ENCODE measurements around the gene OGDH.
"Not testable (repeated sequence)": the region's sequence is repeated elsewhere in the genome, so short reads cannot be mapped to it uniquely, and the experiment has no call there.

The OGDH gene

DNA sequence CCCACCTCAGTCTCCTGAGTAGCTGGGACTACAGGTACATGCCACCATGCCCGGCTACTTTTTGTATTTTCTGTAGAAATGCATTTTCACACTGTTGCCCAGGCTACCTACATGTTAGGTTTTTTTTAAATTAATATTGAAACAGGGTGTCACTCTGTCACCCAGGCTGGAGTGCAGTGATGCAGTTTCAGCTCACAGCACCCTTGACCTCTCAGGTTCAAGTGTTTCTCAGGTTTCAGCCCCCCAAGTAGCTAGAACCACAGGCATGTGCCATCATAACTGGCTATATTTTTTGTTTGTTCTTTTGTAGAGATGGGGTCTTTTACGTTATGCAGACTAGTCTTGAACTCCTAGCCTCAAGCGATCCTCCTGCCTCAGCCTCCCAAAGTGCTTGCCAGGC lies 109.8 kb downstream of the OGDH start:
- TF ChIP-seq, protein P1, sequence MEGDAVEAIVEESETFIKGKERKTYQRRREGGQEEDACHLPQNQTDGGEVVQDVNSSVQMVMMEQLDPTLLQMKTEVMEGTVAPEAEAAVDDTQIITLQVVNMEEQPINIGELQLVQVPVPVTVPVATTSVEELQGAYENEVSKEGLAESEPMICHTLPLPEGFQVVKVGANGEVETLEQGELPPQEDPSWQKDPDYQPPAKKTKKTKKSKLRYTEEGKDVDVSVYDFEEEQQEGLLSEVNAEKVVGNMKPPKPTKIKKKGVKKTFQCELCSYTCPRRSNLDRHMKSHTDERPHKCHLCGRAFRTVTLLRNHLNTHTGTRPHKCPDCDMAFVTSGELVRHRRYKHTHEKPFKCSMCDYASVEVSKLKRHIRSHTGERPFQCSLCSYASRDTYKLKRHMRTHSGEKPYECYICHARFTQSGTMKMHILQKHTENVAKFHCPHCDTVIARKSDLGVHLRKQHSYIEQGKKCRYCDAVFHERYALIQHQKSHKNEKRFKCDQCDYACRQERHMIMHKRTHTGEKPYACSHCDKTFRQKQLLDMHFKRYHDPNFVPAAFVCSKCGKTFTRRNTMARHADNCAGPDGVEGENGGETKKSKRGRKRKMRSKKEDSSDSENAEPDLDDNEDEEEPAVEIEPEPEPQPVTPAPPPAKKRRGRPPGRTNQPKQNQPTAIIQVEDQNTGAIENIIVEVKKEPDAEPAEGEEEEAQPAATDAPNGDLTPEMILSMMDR (IDR thresholded peaks at IDR 0.05; ENCODE audit: borderline replicate concordance, control extremely low read depth, extremely low read depth, insufficient read depth, missing control alignments) = no peak
- in situ Hi-C loops (cut with MboI; ENCODE audit: low sequenced_read_pairs, unreplicated experiment) = no loop called here
- DNase-seq (ENCODE audit: low spot score) = no peak

DNA sequence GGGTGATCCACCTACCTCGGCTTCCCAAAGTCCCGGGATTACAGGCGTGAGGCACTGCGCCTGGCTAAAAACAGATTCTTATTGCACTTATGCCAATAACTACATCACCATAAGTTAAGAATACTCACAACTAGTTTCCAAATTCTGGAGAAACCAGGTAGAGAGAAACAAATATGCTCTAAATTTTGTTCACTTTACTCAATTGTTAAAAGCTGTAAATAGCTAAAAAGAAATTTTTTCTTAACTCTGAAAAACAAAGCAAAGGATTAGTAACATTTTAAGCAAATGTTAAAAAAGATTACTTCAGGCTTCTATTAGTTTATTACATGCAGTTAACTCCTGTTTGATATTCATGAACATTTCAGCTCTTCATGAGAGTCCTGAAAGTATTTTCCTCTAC lies 113.9 kb downstream of the OGDH start:
- TF ChIP-seq, protein P1 (IDR thresholded peaks at IDR 0.05; ENCODE audit: borderline replicate concordance, control extremely low read depth, extremely low read depth, insufficient read depth, missing control alignments) = no peak
- in situ Hi-C loops (cut with MboI; ENCODE audit: low sequenced_read_pairs, unreplicated experiment) = no loop called here
- DNase-seq (ENCODE audit: low spot score) = no peak

DNA sequence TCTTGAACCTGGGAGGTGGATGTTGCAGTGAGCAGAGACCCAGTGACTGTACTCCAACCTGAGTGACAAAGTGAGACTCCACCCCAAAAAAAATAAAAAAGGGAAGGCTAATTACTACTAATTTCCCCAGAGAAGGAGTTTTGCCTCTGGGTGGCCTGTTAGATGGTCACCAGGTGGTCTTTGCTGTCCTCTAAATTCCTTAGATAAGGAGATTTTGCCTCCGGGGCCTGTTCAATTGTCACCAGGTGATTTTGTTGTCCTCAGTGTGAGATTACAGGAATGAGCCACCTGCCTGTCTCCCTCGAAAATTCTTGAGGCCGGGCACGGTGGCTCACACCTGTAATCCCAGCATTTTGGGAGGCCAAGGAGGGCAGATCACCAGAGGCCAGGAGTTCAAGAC lies 117.8 kb downstream of the OGDH start:
- TF ChIP-seq, protein P1 (IDR thresholded peaks at IDR 0.05; ENCODE audit: borderline replicate concordance, control extremely low read depth, extremely low read depth, insufficient read depth, missing control alignments) = no peak
- in situ Hi-C loops (cut with MboI; ENCODE audit: low sequenced_read_pairs, unreplicated experiment) = no loop called here
- no peak for DNase-seq (ENCODE audit: low spot score)

DNA sequence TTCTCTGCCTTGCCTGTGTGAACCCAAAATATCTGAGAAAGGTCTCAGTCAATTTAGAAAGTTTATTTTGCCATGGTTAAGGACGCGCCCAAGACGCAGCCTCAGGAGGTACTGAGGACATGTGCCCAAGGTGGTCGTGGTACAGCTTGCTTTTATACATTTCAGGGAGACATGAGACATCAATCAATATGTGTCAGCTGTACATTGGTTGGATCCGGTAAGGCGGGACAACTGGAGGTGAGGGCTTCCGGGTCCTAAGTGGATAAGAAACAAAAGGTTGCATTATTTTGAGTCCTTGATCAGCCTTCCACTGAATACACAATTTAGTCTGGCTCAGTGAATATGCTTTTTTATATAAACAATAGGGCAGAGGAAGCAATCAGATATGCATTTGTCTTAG lies 119.8 kb downstream of the OGDH start:
- DNase-seq (ENCODE audit: low spot score); in situ Hi-C loops (cut with MboI; ENCODE audit: low sequenced_read_pairs, unreplicated experiment): not testable (repeated sequence)

DNA sequence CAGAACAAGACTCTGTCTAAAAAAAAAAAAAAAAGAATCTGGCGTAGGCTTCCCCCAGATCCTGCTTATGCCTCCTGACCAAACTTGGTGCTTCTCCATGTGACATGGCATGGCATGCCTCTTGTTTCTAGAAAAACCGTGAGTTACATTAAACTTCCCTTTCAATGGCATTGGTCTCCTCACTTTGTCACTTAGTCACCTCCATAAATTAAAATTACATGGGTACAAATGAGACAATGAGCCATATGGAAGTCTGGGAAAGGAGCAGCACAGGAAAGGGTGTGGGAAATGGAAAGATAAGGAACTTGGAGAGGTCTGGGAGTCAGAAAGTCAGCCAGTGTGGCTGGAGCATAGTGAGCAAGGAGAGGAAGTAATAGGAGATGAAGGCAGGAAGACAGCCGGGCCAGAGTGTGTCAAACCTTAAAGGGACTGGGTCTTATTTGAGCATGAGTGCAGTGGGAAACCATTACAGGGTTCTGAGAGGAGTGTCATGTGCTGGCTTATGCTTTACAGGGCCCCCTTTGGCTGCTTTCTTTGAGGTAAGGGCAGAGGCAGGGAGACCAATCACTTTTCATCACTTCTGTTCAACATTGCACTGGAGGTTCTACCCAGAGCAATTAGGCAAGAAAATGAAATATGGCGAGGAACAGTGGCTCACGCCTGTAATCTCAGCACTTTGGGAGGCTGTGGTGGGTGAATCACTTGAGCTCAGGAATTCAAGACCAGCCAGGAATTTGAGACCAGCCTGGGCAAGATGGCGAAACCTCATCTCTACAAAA lies 120.9 kb downstream of the OGDH start:
- DNase-seq (ENCODE audit: low spot score) = no peak
- TF ChIP-seq, protein P1 (IDR thresholded peaks at IDR 0.05; ENCODE audit: borderline replicate concordance, control extremely low read depth, extremely low read depth, insufficient read depth, missing control alignments) = no peak
- in situ Hi-C loops (cut with MboI; ENCODE audit: low sequenced_read_pairs, unreplicated experiment) = no loop called here

DNA sequence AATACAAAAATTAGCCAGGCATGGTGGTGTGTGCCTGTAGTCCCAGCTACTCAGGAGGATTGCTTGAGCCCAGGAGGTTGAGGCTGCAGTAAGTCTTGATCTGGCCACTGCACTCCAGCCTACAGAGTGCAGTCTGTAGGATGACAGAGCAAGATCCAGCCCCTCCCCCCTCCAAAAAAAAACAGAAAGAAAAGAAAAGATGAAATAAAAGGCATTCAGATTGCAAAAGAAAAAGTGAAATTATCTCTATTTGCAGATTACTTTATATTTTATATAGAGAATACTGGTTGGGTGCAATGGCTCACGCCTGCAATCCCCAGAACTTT lies 121.5 kb downstream of the OGDH start:
- in situ Hi-C loops (cut with MboI; ENCODE audit: low sequenced_read_pairs, unreplicated experiment) = no loop called here
- no peak for DNase-seq (ENCODE audit: low spot score)
- TF ChIP-seq, protein P1 (IDR thresholded peaks at IDR 0.05; ENCODE audit: borderline replicate concordance, control extremely low read depth, extremely low read depth, insufficient read depth, missing control alignments) = no peak

DNA sequence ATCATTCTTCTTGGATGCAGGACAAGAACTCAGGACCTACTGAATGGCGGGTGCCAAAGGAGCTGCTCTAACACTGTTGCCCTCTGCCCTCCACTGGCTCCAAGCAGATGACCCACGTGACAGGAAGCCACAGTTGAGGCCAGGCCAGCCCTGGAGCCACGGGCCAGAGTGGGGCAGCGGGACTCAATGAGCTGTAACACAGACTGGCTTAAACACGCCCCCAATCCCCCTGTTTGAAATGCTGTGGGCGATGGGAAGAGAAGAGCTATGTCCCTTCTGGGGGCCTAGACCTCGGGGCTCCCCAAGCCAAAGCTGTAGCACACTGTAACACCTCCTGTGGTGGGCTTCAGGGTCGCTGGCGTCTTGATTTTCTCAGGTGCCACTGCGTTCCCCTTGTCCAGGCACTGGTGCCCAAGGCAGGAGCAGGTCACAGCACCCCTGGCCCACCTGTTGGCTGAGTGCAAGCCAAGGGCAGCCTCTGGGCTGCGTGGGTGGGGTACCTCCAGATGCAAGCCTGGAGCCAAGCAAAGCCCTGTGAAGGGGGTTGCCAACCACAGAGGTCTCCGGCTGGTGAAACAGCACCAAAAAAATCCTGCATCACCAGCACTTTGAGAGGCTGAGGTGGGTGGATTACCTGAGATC lies 123.6 kb downstream of the OGDH start:
- TF ChIP-seq, protein P1 (IDR thresholded peaks at IDR 0.05; ENCODE audit: borderline replicate concordance, control extremely low read depth, extremely low read depth, insufficient read depth, missing control alignments) = no peak
- no peak for DNase-seq (ENCODE audit: low spot score)
- in situ Hi-C loops (cut with MboI; ENCODE audit: low sequenced_read_pairs, unreplicated experiment) = no loop called here

DNA sequence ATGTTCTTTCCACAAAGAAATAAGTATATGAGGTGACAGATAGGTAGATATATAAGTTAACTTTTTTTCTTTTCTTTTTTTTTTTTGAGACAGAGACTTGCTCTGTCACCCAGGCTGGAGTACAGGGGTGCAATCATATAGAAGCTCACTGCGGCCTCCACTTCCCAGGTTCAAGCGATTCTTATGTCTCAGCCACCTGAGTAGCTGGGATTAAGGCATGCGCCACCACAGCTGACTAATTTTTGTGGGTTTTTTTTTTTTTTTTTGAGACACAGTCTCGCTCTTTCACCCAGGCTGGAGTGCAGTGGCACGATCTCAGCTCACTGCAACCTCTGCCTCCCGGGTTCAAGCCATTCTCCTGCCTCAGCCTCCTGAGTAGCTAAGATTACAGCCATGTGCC lies 126.5 kb downstream of the OGDH start:
- in situ Hi-C loops (cut with MboI; ENCODE audit: low sequenced_read_pairs, unreplicated experiment); DNase-seq (ENCODE audit: low spot score): not testable (repeated sequence)
